ENCODE data around the gene PRMT1.
"Not testable (repeated sequence)": the region's sequence is repeated elsewhere in the genome, so short reads cannot be mapped to it uniquely, and the experiment has no call there.

Gene PRMT1

DNA sequence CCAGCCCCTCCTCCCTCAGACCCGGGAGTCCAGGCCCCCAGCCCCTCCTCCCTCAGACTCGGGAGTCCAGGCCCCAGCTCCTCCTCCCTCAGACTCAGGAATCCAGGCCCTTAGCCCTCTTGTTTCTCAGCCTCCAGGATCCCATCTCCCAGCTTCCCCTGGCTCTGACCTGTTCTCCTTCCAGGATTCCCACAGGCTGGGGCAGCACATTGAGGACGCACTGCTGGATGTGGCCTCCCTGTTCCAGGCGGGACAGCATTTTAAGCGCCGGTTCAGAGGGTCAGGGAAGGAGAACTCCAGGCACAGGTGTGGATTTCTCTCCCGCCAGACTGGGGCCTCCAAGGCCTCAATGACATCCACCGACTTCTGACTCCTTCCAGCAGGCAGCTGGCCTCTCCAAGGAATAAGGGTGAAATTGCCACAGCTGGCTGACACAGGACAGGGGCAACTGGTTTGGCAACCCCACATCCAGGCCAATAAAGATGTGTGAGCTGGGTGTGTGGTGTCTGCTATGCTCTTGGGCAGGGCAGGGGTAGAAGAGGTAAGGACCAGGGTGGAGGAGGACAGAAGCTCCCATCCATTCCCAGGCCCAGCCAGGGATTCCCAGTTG, 36.3 kb downstream of the PRMT1 start:
- peak; percentile 26 for DNase-seq (ENCODE audit: low read depth, low spot score)
- H3K27ac ChIP-seq: no peak overlapping the region

DNA sequence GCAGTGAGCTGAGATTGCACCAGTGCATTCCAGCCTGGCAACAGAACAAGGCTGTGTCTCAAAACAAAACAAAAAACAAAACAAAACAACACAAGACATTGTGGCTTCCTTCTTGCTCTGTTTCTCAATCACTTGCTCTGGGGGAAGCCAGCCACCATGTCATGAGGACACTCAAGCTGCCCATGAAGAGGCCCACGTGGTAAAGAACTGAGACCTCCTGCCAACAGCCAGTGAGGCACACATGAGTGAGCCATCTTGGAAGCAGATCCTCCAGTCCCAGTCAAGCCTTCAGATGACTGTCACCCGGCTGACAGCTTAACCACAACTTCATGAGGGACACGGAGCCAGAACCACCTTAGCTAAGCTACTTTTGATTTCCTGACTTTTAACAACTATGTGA, 39.1 kb downstream of the PRMT1 start:
- DNase-seq (ENCODE audit: low read depth, low spot score): no peak
- H3K27ac ChIP-seq: no peak overlapping the region

DNA sequence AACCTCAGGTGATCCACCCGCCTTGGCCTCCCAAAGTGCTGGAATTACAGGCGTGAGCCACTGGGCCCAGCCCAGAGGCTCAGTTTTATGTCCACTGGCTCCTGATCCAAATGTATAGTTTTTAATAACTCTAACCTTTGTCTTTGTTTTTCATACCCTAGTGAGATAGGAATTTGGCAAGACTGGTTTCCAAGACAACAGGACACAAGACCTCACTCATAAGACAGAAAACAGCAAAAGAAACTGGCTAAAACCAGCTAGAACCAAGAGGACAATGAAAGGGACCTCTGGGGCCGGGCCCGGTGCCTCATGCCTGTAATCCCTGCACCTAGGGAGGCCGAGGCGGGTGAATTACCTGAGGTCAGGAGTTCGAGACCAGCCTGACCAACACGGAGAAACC, 41.4 kb downstream of the PRMT1 start:
- no peak overlapping the region for H3K27ac ChIP-seq
- no peak for DNase-seq (ENCODE audit: low read depth, low spot score)

DNA sequence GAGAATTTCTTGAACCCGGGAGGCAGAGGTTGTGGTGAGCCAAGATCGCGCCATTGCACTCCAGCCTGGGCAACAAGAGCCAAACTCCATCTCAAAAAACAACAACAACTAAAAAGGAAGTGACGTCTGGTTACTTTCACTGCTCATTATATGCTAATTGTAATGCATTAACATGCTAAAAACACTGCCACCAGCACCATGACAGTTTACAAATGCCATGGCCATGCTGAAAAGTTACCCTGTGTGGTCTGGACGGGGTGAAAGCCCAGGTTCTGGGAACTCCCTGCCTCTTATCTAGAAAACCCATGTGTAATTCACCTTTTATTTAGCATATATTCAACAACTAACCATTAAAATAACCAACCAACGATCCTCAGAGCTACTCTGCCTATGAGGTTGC, 41.9 kb downstream of the PRMT1 start:
- DNase-seq (ENCODE audit: low read depth, low spot score): no peak
- H3K27ac ChIP-seq: no peak overlapping the region

DNA sequence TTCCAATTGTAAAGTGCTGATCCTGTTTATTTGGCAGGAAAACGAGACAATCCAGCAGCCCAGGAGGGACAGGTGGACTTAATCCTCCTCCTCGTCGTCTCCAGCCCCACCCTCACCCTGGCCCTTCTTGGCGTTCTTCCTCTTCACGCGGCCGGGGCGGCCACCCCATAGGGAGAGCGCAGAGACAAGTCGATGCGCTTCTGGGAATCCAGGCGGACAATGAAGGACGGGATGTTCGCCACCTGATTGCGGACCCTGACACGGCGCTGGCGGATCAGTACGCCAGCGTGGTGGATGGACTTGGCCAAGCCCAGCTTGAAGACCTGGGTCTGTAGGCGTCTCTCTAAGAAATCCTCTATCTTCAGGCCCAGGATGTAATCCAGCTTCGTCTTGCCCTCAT, 42.3 kb downstream of the PRMT1 start:
- H3K27ac ChIP-seq: not testable (repeated sequence)

DNA sequence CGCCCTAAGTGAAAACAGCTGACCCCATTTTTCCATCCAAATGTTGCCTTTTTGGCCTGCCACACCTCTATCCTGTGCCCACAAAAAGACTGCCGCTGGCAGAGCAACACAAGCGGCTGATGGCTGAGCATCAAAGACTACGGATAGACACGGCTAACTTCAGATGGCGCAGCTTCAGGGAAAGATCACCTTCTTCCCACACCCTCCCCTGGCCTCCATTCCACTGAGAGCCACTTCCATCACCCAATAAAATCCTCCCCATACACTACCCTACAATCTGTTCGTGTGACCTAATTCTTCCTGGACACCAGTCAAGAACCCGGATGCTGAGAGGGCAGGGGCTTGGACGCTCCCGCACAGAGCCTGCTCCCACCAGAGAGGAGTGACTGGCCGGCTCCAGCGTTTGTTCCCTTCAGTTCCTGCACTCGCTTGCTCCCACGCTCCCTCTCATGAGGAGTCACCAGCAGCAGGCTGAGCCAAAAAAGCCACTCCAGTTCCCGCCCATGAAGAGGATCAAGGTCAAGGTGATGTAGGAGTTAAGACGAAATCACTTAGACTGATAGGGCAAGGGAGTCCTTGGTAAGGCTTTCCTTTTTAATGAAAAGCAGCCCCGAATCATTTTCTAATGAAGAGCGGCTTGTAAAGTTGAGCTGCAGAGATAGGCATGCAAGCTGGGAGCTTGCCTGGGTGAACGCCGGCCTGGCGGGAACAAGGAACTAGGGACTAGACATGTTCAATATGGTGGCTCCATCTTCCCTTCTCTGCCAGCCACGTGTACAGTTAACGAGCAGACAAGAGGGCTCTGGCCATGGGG, 50.4 kb downstream of the PRMT1 start:
- no peak overlapping the region for H3K27ac ChIP-seq
- DNase-seq (ENCODE audit: low read depth, low spot score): no peak

More for the DNA sequence above, 42.3 kb downstream of the PRMT1 start:
- not testable (repeated sequence) for DNase-seq (ENCODE audit: low read depth, low spot score)

DNA sequence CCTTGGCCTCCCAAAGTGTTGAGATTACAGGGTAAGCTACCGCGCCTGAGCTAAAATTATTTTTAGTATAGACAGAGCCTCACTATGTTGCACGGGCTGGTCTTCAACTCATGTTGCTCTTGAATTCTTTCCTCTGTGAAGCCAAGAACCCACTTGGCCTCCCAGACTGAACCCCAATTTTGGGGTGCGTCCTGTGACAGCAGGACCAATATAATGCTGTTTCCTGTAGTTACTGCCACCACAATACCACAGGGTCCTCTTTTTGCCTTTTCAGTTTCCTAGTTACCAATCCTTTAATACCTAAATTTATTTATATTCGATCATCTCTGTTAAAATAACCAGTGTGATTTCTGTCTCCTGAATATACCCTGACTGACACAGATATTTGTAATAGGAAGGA, 53.1 kb downstream of the PRMT1 start:
- H3K27ac ChIP-seq: no peak overlapping the region
- no peak for DNase-seq (ENCODE audit: low read depth, low spot score)
